CD14-positive monocyte (primary cell): ENCODE results near the gene DGAT2. TPM values are rescaled to one million over a fixed set of nuclear protein-coding genes. Genes with fewer than 3 reads are reported as not detected.

ENCODE experiments used
- DNase-seq, 3 donors: peaks; one replicate each; pipeline ENCODE4 v3.0.0-alpha.2; 2011 to 2022
- H2AFZ ChIP-seq: 2 replicates; pipeline ENCODE4 v1.6.0; 2012; ENCODE audit warnings: mild to moderate bottlenecking, low read depth, low read length, inconsistent platforms; ENCODE audit not compliant: insufficient read depth, poor library complexity, severe bottlenecking
- H3K27ac ChIP-seq, 2 donors: 1 replicate in 1 of 2; 2 replicates in 1 of 2; pipeline ENCODE4 v1.5.1; 2012 to 2013; ENCODE audit warnings: low read length in 2 of 2, control low read depth in 1 of 2, inconsistent platforms in 1 of 2, low read depth in 1 of 2, mild to moderate bottlenecking in 1 of 2
- H3K27me3 ChIP-seq, 2 donors: one replicate each; pipeline versions ENCODE4 v1.6.0 to v1.6.1; 2011 to 2013; ENCODE audit warnings: low read length in 2 of 2; ENCODE audit not compliant: control insufficient read depth in 2 of 2, insufficient read depth in 2 of 2
- H3K36me3 ChIP-seq, 2 donors: replicated peaks in 1 of 2; 1 replicate in 1 of 2; 2 replicates in 1 of 2; pipeline versions ENCODE4 v1.5.1 to v1.6.1; 2012 to 2013; ENCODE audit warnings: low read length in 2 of 2, control low read depth in 1 of 2, inconsistent platforms in 1 of 2, mild to moderate bottlenecking in 1 of 2; ENCODE audit not compliant: insufficient read depth in 2 of 2, control insufficient read depth in 1 of 2
- H3K4me1 ChIP-seq, 2 donors: 1 replicate in 1 of 2; 2 replicates in 1 of 2; pipeline versions ENCODE4 v1.5.1 to v1.6.1; 2012 to 2013; ENCODE audit warnings: low read length in 2 of 2, control low read depth in 1 of 2, inconsistent platforms in 1 of 2, mild to moderate bottlenecking in 1 of 2, moderate library complexity in 1 of 2; ENCODE audit not compliant: insufficient read depth in 2 of 2, control insufficient read depth in 1 of 2
- H3K4me2 ChIP-seq: replicated peaks from 2 replicates; pipeline ENCODE3; 2012; ENCODE audit warnings: low read length, moderate library complexity, mild to moderate bottlenecking; ENCODE audit not compliant: poor library complexity, severe bottlenecking; ENCODE audit errors: extremely low read depth
- H3K4me3 ChIP-seq, 3 experiments: fragments of 200-600 bp in 1 of 3; sonication (generic) in 1 of 3; replicated peaks in 1 of 3; 1 replicate in 2 of 3; 2 replicates in 1 of 3; pipeline ENCODE4 v1.5.1; 2011 to 2013; ENCODE audit warnings: low read length in 3 of 3, mild to moderate bottlenecking in 3 of 3, control low read depth in 2 of 3, low read depth in 2 of 3, inconsistent platforms in 1 of 3, moderate library complexity in 1 of 3
- H3K79me2 ChIP-seq: 2 replicates; pipeline ENCODE4 v1.6.0; 2012; ENCODE audit warnings: mild to moderate bottlenecking, control low read depth, inconsistent platforms, low read length, moderate library complexity; ENCODE audit not compliant: insufficient read depth
- H3K9ac ChIP-seq: 2 replicates; pipeline ENCODE4 v1.6.0; 2017; ENCODE audit warnings: low read length, mild to moderate bottlenecking; ENCODE audit not compliant: insufficient read depth, poor library complexity, severe bottlenecking
- H3K9me3 ChIP-seq, 2 donors: replicated peaks in 1 of 2; 1 replicate in 1 of 2; 2 replicates in 1 of 2; pipeline versions ENCODE4 v1.5.1 to v1.6.1; 2012 to 2013; ENCODE audit warnings: low read length in 2 of 2, control low read depth in 1 of 2; ENCODE audit not compliant: control insufficient read depth in 1 of 2, insufficient read depth in 1 of 2
- H4K20me1 ChIP-seq: 2 replicates; pipeline ENCODE4 v1.6.0; 2012; ENCODE audit warnings: mild to moderate bottlenecking, low read length, control low read depth, moderate library complexity; ENCODE audit not compliant: insufficient read depth
- H3K27ac Mint-ChIP-seq, 7 donors: one replicate each; pipeline ENCODE4 v1.8.0; 2020; ENCODE audit warnings: mild to moderate bottlenecking in 7 of 7, mixed read lengths in 7 of 7, moderate library complexity in 6 of 7, inconsistent platforms in 2 of 7
- H3K27me3 Mint-ChIP-seq, 3 donors: one replicate each; pipeline ENCODE4 v1.8.0; 2021 to 2022; ENCODE audit warnings: low read depth in 3 of 3, mild to moderate bottlenecking in 3 of 3, mixed read lengths in 3 of 3, moderate library complexity in 3 of 3, inconsistent platforms in 1 of 3
- H3K36me3 Mint-ChIP-seq, 2 donors: one replicate each; pipeline ENCODE4 v1.8.0; 2020; ENCODE audit warnings: mixed read lengths in 2 of 2, inconsistent platforms in 1 of 2, mild to moderate bottlenecking in 1 of 2
- H3K4me1 Mint-ChIP-seq: one replicate; pipeline ENCODE4 v1.8.0; 2020; ENCODE audit warnings: mild to moderate bottlenecking, mixed read lengths
- H3K4me3 Mint-ChIP-seq, 2 donors: one replicate each; pipeline ENCODE4 v1.8.0; 2020; ENCODE audit warnings: mild to moderate bottlenecking in 2 of 2, mixed read lengths in 2 of 2, moderate library complexity in 1 of 2
- H3K9me3 Mint-ChIP-seq, 7 donors: one replicate each; pipeline ENCODE4 v1.8.0; 2020 to 2022; ENCODE audit warnings: mixed read lengths in 7 of 7, mild to moderate bottlenecking in 6 of 7, moderate library complexity in 6 of 7, inconsistent platforms in 2 of 7
- WGBS: methylation state at CpG from one replicate; pipeline ENCODE4 v1.1.5; 2013; ENCODE audit warnings: missing lambda C conversion rate; ENCODE audit not compliant: insufficient coverage; 5-methylcytosine and 5-hydroxymethylcytosine counted together
- intact Hi-C, 2 donors: fragments of 100-400 bp; cut with micrococcal nuclease; formaldehyde crosslinking; loops; one replicate each; pipeline versions ENCODE4 v1.15.0 to v1.15.1; 2023
- polyA plus RNA-seq, 3 donors: library from polyadenylated mRNA; depleted of rRNA in 1 of 3; unstranded in 2 of 3; stranded (reverse) in 1 of 3; fragments of 300-500 nt in 2 of 3; fragments of >200 nt in 1 of 3; fragmentation: Illumina TruSeq in 2 of 3; gene quantifications; 1 replicate in 2 of 3; 2 replicates in 1 of 3; pipeline ENCODE4 v1.2.3, GENCODE V29; 2012 to 2021
- TF ChIP-seq, protein P1 (sequence below): fragments of 200-600 bp; IDR thresholded peaks from one replicate; pipeline ENCODE4 v1.8.0; 2022; ENCODE audit warnings: antibody characterized with exemption, mild to moderate bottlenecking

DGAT2 gene
- polyA plus RNA-seq, 3 donors = 7.0 to 18.4 (median 14.8) TPM

DNA sequence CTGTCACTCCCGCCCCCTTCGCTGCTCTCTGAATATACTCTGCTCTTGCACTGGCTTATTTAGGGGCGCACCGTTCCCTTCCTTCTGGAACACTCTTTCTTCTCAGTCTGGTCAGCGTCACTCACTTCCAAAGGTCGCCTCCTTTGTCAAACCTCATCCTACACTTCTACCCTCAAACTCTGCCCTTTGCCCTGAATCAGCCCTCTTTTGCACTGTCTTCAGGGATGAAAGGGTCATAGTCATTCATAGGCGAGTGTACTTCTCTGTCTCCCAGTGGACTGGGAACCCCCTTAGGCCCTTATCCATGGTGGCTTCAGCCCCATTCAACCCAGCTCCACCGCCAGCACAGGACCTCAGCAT lies 35.5 kb upstream of the DGAT2 start:
- no peak overlapping the region for H3K9ac ChIP-seq
- H3K27ac ChIP-seq = no peak overlapping the region
- Mint-ChIP-seq H3K36me3 (no peaks in the 10 kb centered on the region), H3K27me3 (peaks cover 2 to 5% (median 4%) of the 10 kb centered on the region in 3 donors), H3K27ac (no peak overlapping the region), H3K4me3 (no peak overlapping the region), H3K4me1 (no peaks in the 10 kb centered on the region), H3K9me3 (peaks cover 0 to 2% (median 0%) of the 10 kb centered on the region in 7 donors)
- intact Hi-C loops = loop anchor here in 1 of 2 donors (10.0 kb wide), 1 partner anchor 52 kb away; no protein-coding TSS in a partner anchor
- no peak overlapping the region for H3K4me2 ChIP-seq
- H3K79me2 ChIP-seq = no peaks in the 10 kb centered on the region
- H3K27me3 ChIP-seq = no peaks in the 10 kb centered on the region
- no peaks in the 10 kb centered on the region for H4K20me1 ChIP-seq
- DNase-seq = no peak
- H2AFZ ChIP-seq = no peak overlapping the region
- H3K36me3 ChIP-seq = no peaks in the 10 kb centered on the region
- WGBS = 98% methylated on average over 6 of the region's 8 CpGs
- TF ChIP-seq, protein P1, sequence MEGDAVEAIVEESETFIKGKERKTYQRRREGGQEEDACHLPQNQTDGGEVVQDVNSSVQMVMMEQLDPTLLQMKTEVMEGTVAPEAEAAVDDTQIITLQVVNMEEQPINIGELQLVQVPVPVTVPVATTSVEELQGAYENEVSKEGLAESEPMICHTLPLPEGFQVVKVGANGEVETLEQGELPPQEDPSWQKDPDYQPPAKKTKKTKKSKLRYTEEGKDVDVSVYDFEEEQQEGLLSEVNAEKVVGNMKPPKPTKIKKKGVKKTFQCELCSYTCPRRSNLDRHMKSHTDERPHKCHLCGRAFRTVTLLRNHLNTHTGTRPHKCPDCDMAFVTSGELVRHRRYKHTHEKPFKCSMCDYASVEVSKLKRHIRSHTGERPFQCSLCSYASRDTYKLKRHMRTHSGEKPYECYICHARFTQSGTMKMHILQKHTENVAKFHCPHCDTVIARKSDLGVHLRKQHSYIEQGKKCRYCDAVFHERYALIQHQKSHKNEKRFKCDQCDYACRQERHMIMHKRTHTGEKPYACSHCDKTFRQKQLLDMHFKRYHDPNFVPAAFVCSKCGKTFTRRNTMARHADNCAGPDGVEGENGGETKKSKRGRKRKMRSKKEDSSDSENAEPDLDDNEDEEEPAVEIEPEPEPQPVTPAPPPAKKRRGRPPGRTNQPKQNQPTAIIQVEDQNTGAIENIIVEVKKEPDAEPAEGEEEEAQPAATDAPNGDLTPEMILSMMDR = no peak
- H3K9me3 ChIP-seq = no peaks in the 10 kb centered on the region
- H3K4me1 ChIP-seq = no peaks in the 10 kb centered on the region
- no peak overlapping the region for H3K4me3 ChIP-seq

DNA sequence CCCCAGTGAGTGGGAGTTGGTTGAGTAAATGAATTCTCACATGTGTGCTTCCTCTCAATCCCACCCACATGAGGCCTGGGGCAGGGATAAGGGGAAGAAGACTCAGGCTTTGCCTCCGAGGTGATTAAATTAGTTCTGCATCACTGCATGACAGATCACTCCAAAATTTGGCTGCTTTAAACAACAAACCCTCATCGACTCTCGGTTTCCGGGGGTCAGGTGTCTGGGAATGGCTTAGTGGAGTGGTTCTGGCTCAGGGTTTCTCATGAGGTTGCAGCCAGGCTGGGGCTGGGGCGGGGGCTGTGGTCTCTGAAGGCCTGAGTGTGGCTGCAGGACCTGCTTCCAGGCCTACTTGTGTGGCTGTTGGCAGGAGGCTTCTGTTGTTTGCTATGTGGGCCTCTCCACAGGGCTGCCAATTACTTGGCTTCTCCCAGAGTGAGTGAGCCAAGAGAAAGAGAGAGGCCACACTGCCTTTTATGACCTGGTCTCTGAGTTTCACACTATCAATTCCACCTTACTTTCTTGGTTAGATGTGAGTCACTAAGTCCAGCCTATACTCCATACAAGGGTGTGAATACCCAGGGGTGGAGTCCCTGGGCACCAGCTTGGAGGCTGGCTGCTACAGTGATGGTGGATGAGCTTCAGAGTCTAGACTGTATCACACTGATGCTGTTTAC lies 35.0 kb upstream of the DGAT2 start:
- Mint-ChIP-seq H3K36me3 (no peaks in the 10 kb centered on the region), H3K9me3 (peaks cover 0 to 2% (median 0%) of the 10 kb centered on the region in 7 donors), H3K27me3 (peaks cover 2 to 5% (median 4%) of the 10 kb centered on the region in 3 donors), H3K27ac (no peak overlapping the region), H3K4me1 (no peaks in the 10 kb centered on the region), H3K4me3 (no peak overlapping the region)
- no peak overlapping the region for H3K4me2 ChIP-seq
- H3K9ac ChIP-seq = no peak overlapping the region
- H3K27me3 ChIP-seq = no peaks in the 10 kb centered on the region
- intact Hi-C loops = loop anchor here in 1 of 2 donors (10.0 kb wide), 1 partner anchor 51 kb away; no protein-coding TSS in a partner anchor
- H3K36me3 ChIP-seq = no peaks in the 10 kb centered on the region
- H2AFZ ChIP-seq = no peak overlapping the region
- no peaks in the 10 kb centered on the region for H3K9me3 ChIP-seq
- H4K20me1 ChIP-seq = no peaks in the 10 kb centered on the region
- WGBS = 90% methylated on average over 5 of the region's 5 CpGs
- no peaks in the 10 kb centered on the region for H3K4me1 ChIP-seq
- no peak overlapping the region for H3K27ac ChIP-seq
- no peak for DNase-seq
- no peak overlapping the region for H3K4me3 ChIP-seq
- TF ChIP-seq, protein P1 = no peak
- H3K79me2 ChIP-seq = no peaks in the 10 kb centered on the region
